GM12873 (cell line): ENCODE data around the gene DCDC2.

Source experiments
- TF ChIP-seq, protein P1 (sequence below): IDR thresholded peaks from 2 replicates; pipeline ENCODE4 v1.5.1; 2012; ENCODE audit warnings: low read depth, mild to moderate bottlenecking, moderate library complexity, low read length, control low read depth; ENCODE audit not compliant: insufficient read depth; ENCODE audit errors: missing control alignments

Gene DCDC2

DNA sequence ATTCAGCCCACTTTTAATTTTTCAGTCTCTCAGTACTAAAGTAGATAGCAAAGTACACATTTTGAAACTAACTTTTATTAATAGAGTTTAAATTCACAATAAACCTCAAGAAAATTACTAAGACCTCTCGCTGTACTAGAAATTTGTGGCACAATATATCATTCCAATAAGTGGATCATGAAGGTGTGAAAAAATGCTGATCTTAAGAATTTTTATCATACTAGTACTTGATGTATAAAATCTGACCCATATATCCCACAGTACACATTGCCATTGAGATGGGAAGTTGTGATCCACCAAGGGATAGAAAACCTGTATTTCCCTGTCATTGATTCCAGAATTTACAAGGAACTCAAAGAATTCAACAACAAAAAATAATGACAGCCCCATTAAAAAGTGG lies 85.7 kb downstream of the DCDC2 start:
- TF ChIP-seq, protein P1, sequence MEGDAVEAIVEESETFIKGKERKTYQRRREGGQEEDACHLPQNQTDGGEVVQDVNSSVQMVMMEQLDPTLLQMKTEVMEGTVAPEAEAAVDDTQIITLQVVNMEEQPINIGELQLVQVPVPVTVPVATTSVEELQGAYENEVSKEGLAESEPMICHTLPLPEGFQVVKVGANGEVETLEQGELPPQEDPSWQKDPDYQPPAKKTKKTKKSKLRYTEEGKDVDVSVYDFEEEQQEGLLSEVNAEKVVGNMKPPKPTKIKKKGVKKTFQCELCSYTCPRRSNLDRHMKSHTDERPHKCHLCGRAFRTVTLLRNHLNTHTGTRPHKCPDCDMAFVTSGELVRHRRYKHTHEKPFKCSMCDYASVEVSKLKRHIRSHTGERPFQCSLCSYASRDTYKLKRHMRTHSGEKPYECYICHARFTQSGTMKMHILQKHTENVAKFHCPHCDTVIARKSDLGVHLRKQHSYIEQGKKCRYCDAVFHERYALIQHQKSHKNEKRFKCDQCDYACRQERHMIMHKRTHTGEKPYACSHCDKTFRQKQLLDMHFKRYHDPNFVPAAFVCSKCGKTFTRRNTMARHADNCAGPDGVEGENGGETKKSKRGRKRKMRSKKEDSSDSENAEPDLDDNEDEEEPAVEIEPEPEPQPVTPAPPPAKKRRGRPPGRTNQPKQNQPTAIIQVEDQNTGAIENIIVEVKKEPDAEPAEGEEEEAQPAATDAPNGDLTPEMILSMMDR = no peak

DNA sequence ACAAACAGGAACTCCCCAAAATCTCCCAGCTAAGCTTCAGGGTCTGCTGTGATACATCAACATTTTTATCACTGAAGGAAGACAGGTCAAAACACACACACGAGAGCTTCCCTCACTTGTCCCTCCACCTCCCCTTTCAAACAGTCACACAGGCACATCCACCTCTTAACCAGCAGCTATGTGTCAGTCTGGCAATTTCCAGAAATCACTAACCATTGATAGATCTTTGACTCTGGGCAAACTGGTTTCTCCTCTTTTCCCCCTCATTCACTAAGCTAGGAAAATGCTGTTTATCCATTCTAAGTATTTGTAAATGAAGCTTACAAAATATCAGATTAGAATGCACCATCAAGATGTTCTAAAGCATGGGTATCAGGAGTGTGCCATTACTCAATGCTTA lies 87.8 kb downstream of the DCDC2 start:
- TF ChIP-seq, protein P1 = no peak

DNA sequence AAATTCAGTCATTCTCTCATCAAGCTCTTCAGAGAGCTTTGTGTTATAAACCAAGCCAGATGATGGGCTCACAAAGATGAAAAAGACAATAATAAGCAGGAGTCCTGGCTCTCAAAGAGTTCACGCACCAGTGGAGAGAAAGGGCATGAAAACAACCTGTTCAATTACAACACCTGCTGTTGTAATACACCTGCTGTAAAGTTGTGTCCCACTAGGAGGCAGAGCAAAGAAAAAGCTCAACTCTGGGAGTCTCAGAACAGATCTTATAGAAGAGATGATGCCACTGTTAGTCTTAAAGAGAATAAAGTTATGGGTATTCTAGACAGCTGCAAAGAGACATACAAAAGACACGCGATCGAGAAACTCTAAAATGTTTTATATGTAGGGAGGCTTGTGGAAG lies 100.6 kb downstream of the DCDC2 start:
- TF ChIP-seq, protein P1 = no peak

DNA sequence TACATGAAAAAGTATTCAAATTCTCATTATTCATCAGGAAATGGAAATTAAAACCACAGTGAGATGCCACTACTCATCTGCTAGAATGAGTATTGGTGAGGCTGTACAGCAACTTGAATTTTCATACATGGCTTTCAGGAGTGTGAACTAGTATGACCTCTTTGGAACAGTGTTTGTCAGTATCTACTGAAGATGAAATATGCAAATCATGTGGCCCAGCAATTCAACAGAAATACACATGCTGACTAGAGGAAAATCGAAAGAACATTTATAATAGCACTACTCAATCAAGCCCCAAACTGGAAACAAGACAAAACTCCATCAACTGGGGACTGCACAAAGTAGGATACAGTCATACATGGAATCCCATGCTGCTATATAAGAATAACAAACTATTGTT lies 102.2 kb downstream of the DCDC2 start:
- TF ChIP-seq, protein P1 = no peak

DNA sequence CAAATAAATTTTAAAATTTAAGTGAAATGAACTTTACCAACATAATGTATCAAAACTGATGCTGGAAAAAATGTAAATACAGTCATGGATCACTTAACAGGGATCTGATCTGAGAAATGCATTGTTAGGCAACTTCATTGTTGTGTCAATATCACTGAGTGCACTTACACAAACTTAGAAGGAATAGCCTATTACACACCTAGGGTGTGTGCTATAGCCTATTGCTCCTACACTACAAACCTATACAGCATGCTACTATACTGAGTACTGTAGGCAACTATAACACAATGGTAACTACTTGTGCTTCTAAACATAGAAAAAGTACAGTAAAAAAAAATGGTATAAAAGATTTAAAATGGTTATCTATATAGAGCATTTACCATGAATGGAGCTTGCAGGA lies 104.5 kb downstream of the DCDC2 start:
- TF ChIP-seq, protein P1 = no peak

DNA sequence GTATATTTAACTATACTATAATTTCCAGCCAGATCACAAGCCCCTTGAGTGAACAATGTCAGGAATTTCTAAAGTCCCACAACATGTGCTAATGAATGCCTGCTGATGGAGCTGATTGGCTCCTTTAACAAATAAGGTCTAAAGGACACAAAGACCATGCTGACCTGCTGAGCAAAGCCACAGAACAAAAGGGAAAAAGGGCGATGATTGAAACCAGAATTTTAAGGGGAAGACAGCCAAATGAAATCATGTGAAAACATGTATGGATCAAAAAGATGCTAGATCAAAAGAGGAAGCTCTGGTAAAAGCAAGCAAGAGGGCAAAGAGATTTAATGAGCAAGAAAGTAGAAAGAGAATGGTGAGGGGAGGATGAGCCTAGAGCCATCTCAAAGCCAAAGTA lies 105.6 kb downstream of the DCDC2 start:
- TF ChIP-seq, protein P1 = no peak

DNA sequence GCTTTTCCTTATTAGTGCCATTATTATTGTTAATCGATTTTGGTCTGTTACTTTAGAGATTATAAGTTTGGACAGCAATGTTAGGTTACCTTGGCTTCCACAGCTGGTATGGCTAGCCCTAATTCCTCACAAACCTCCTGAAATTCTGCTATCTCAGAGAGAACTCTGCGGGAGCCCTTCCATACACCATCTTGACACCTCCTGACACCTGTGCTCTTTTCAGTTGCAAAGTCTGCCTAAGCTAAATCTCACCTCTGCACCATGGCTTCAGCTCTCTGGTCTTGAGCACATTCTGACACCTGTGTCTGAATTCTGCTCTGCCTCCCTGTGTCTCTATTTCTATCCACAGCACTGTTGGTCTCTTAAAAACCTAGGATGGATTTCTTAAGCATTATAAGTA lies 106.5 kb downstream of the DCDC2 start:
- TF ChIP-seq, protein P1 = no peak

DNA sequence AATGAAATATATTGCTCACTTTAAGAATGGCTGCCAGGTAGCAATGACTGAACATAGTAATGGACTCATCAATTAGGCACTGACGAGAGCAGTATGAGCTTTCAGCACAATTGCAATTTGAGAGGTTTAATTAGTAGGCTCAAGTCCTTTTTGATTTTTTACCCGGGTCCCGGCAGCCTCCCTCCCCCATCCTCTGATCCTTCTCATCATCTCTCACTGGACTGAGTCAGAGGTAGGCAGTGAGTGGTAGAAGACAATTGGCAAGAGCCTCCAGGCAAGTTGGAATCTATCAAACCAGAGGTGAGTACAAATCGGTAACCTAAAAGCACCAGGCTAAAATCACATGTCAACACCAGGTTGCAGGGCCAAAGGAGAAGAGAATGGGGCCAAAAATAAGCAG lies 107.9 kb downstream of the DCDC2 start:
- TF ChIP-seq, protein P1 = no peak
